GM19397 (cell line): Measurements from ENCODE around the gene UACA.
"Not testable (repeated sequence)": the region's sequence is repeated elsewhere in the genome, so short reads cannot be mapped to it uniquely, and the experiment has no call there.

ENCODE experiments used
- ATAC-seq: cut with Tn5 transposase; IDR thresholded peaks from one replicate; pipeline ENCODE4 v1.9.1; 2021; ENCODE audit warnings: mild to moderate bottlenecking, moderate library complexity; ENCODE audit not compliant: unreplicated experiment

The UACA gene

GRCh38 chr15:70763120-70763949, at the start of gene UACA:
UACA (minus strand) TSS chr15:70763558; CDS start chr15:70763407, 151 bp downstream.
- peak; percentile 87 for ATAC-seq

GRCh38 chr15:70812827-70813364, 49.5 kb upstream of the UACA start:
- ATAC-seq, result no peak

GRCh38 chr15:70810916-70811578, 47.7 kb upstream of the UACA start:
- ATAC-seq, result no peak

- ATAC-seq, result no peak
Measured at GRCh38 chr15:70806992-70807712, 43.8 kb upstream of the UACA start.

GRCh38 chr15:70804388-70804787, 41.0 kb upstream of the UACA start:
- not testable (repeated sequence) for ATAC-seq

GRCh38 chr15:70802629-70803028, 39.3 kb upstream of the UACA start:
- ATAC-seq, result no peak

GRCh38 chr15:70801109-70801508, 37.8 kb upstream of the UACA start:
- ATAC-seq, result no peak

GRCh38 chr15:70799667-70800450, 36.5 kb upstream of the UACA start:
- no peak for ATAC-seq

GRCh38 chr15:70797464-70797863, 34.1 kb upstream of the UACA start:
- ATAC-seq, result no peak

GRCh38 chr15:70796516-70797310, 33.4 kb upstream of the UACA start:
- no peak for ATAC-seq

- no peak for ATAC-seq
Measured at GRCh38 chr15:70795311-70795665, 31.9 kb upstream of the UACA start.

- no peak for ATAC-seq
Measured at GRCh38 chr15:70794596-70795310, 31.4 kb upstream of the UACA start.

- no peak for ATAC-seq
Measured at GRCh38 chr15:70793694-70794093, 30.3 kb upstream of the UACA start.

- no peak for ATAC-seq
Measured at GRCh38 chr15:70792171-70792573, 28.8 kb upstream of the UACA start.

GRCh38 chr15:70791259-70791658, 27.9 kb upstream of the UACA start:
- no peak for ATAC-seq

GRCh38 chr15:70789213-70789612, 25.9 kb upstream of the UACA start:
- no peak for ATAC-seq

- no peak for ATAC-seq
Measured at GRCh38 chr15:70788114-70789049, 25.0 kb upstream of the UACA start.

- no peak for ATAC-seq
Measured at GRCh38 chr15:70786996-70787395, 23.6 kb upstream of the UACA start.
